GM10266 (cell line): ENCODE results near the gene RASGRP3.
"Not testable (repeated sequence)": the region's sequence is repeated elsewhere in the genome, so short reads cannot be mapped to it uniquely, and the experiment has no call there.

Source experiments
- DNase-seq: peaks from one replicate; pipeline ENCODE4 v3.0.0; 2012; ENCODE audit errors: extremely low spot score
- TF ChIP-seq, protein P1 (sequence below): IDR thresholded peaks from 2 replicates; pipeline ENCODE4 v1.5.1; 2012; ENCODE audit warnings: mild to moderate bottlenecking, low read depth; ENCODE audit not compliant: control insufficient read depth, insufficient read depth; ENCODE audit errors: missing control alignments

Gene RASGRP3

DNA sequence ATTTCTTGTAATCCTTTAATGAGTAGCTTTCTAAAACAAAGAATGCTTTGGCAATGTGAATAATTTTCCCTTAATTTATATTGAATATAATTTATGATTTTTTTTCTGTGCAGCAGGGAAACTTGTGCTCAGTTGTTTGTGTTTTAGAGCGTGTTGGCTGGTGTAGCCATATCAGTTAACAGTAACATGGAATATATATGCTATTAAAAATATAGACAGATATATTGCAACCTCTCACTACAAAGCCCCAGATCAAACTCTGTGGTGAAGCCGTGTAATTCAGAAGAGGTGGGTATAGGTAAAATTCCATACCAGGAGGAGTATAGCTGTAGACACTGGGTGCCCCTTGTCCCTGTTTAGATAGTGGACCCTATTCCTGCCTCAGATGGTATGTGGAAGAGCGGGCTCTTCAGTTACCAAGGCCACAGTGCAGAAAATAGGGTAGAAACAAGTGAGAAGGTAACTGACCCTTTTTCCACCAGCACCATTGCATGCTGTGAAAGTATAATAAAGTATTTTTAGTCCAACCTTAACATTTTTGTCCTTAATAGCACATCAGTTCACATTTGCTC lies 18.1 kb upstream of the RASGRP3 start:
- DNase-seq, result no peak
- TF ChIP-seq, protein P1, sequence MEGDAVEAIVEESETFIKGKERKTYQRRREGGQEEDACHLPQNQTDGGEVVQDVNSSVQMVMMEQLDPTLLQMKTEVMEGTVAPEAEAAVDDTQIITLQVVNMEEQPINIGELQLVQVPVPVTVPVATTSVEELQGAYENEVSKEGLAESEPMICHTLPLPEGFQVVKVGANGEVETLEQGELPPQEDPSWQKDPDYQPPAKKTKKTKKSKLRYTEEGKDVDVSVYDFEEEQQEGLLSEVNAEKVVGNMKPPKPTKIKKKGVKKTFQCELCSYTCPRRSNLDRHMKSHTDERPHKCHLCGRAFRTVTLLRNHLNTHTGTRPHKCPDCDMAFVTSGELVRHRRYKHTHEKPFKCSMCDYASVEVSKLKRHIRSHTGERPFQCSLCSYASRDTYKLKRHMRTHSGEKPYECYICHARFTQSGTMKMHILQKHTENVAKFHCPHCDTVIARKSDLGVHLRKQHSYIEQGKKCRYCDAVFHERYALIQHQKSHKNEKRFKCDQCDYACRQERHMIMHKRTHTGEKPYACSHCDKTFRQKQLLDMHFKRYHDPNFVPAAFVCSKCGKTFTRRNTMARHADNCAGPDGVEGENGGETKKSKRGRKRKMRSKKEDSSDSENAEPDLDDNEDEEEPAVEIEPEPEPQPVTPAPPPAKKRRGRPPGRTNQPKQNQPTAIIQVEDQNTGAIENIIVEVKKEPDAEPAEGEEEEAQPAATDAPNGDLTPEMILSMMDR, result no peak

DNA sequence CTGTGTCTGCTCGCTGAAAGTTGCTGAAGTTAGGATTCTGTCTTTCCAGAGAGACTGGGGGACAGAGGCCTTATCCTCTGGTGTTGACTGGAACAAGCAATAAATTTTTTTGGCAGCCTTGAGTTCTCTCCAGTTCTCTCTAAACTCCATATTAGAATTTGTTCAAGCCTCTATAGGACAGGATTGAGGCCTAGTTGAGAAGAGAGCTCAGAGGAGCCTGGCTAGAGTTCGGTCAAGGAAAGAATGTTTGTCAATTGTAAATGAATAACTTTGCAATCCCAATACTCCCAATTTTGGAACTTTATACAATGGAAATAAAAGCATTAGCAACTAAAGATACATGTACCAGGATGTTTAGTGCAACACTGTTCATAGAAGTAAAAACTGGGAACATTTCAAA lies 16.7 kb upstream of the RASGRP3 start:
- TF ChIP-seq, protein P1, result no peak
- no peak for DNase-seq

DNA sequence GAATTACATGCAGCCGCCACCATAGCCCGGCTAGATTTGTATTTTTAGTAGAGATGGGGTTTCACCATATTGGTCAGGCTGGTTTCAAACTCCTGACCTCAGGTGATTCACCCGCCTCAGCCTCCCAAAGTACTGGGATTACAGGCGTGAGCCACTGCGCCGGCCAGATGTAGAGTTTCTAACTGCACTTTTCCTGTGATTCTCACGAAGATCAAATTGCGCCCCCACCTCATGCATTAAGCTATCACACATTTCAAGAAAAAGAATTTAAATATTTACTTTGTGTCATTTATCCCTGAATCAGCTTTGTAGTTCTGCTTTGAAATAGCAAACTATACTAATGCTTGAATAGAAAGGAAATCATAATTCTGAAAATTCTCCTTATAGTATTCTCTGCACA lies 13.9 kb upstream of the RASGRP3 start:
- not testable (repeated sequence) for DNase-seq

DNA sequence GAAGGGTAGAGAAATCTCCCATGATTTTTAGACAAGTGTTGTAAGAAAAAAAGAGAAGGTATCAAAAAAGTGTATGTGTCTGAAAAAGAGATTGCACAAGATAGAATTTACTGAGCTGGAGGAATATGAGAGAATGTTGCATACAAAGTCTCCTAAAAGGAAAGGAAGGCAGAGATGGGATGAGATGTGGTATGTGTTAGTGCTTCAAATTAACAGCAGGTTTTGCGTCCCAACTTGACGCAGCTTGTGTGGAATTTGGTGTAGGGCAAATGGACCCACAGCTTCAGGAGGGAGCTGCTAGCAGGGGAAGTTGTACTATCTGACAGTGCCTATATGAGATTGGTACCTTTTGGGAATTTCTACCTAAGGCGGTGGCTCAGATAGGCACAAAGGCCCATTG lies 9.0 kb upstream of the RASGRP3 start:
- no peak for DNase-seq
- TF ChIP-seq, protein P1, result no peak

DNA sequence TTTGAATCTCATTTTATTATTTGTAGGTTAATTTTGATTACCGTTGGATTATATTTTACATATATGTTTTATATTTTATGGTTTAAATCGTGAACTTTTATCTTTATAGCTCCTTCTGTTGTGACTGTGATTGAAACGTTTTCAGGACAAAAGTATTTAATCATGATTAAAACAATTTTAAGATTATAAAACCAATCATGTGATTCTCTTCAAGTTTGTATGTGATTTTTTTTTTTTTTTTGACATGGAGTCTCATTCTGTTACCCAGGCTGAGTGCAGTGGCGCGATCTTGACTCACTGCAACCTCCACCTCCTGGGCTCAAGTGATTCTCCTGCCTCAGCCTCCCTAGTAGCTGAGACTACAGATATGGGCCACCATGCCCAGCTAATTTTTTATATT lies 7.2 kb upstream of the RASGRP3 start:
- DNase-seq, result no peak
- TF ChIP-seq, protein P1, result no peak

DNA sequence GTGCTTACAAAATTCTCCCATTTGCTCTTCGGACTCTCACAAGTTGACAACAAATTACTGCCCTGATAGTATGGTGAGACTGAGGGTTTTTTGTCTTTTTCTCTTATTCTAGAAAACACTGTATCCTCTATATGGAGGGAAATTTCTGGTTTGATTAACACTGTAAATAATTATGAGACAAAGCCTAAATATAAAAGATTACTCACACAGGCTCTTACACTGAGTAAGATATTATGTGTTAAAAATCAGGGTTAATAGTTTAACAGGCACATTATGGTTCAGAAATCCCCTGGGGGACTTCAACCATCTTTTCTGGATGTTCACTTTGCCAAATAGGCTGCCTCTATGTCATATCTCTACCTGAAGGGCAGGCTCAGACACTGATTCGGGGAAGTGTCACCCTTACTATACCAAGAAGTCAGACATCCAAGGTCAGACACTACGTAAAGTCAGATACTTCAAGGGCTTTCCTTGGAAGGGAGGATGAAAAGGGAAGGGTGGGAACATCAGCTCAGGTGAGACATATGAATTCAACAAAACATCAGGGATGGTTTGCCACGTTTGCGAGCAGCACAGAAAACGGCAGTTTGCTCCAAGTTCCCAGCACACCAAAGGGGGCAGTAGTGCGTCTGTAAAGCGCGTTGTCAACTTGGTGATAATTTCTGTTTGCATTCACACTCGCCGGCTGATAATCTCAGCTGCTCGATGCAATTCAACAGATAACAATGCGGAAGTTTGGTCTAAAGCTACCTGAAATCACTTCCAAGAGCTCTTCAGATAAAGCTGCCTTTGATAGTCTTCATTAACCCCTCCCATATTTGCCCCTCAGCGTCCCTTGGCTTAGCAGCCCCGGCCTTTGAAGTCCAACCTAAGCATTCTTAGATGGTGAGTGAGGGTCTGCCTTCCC lies 972 bp upstream of the RASGRP3 start:
- peak; percentile 64 for DNase-seq

DNA sequence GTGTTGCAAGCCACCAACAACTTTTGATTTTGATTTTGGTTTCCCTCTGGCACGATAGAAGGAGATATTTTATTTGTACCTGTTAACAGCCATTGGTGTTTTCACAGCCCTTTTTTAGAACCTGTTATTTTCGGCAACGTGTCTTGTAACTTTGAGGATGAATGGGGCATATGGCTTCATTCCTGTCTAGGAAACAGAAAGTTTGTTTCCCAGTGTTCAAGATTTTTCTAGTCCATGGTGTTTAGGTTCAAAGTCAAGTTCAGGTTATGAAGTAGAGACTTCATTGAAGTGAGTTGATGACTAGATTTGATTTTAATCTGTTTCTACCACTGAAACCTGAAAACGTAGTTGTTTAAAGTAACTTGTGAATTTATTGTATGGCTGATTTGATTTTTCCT lies 343 bp downstream of the RASGRP3 start:
- TF ChIP-seq, protein P1, result no peak
- no peak for DNase-seq

More for the DNA sequence above, 972 bp upstream of the RASGRP3 start:
- TF ChIP-seq, protein P1, result peak; percentile 86
